WTC11 (cell line): ENCODE data around the gene ALDH16A1.

Source experiments
- CTCF ChIP-seq: fragments of 200-600 bp; IDR thresholded peaks from 2 replicates; pipeline ENCODE4 v1.8.0; 2022; ENCODE audit warnings: antibody characterized with exemption
- ETV6 ChIP-seq: sonication (generic); formaldehyde crosslinking; IDR thresholded peaks from 2 replicates; pipeline ENCODE4 v1.8.1; 2022; ENCODE audit warnings: mild to moderate bottlenecking, missing genetic modification reagents
- FOXJ3 ChIP-seq: sonication (generic); formaldehyde crosslinking; IDR thresholded peaks from 2 replicates; pipeline ENCODE4 v1.9.0; 2021; ENCODE audit warnings: missing genetic modification reagents, mild to moderate bottlenecking, borderline replicate concordance
- GABPB1 ChIP-seq: sonication (generic); formaldehyde crosslinking; IDR thresholded peaks from 2 replicates; pipeline ENCODE4 v1.8.1; 2023; ENCODE audit warnings: mild to moderate bottlenecking, missing genetic modification reagents
- IRF1 ChIP-seq: sonication (generic); formaldehyde crosslinking; IDR thresholded peaks from 2 replicates; pipeline ENCODE4 v1.8.0; 2023; ENCODE audit warnings: missing genetic modification reagents
- IRF2 ChIP-seq: sonication (generic); formaldehyde crosslinking; IDR thresholded peaks from 2 replicates; pipeline ENCODE4 v1.8.0; 2022; ENCODE audit warnings: low read depth, missing genetic modification reagents, borderline replicate concordance
- MAX ChIP-seq: sonication (generic); formaldehyde crosslinking; IDR thresholded peaks from 2 replicates; pipeline ENCODE4 v1.8.0; 2022; ENCODE audit warnings: mild to moderate bottlenecking, missing genetic modification reagents
- NR1H2 ChIP-seq: sonication (generic); formaldehyde crosslinking; IDR thresholded peaks from 2 replicates; pipeline ENCODE4 v1.9.0; 2021; ENCODE audit warnings: mild to moderate bottlenecking, moderate library complexity, missing genetic modification reagents
- NR2C2 ChIP-seq: sonication (generic); formaldehyde crosslinking; IDR thresholded peaks from 2 replicates; pipeline ENCODE4 v1.8.0; 2022; ENCODE audit warnings: mild to moderate bottlenecking, missing genetic modification reagents
- PRDM15 ChIP-seq: sonication (generic); formaldehyde crosslinking; IDR thresholded peaks from 2 replicates; pipeline ENCODE4 v1.8.0; 2022; ENCODE audit warnings: missing genetic modification reagents
- SP1 ChIP-seq: sonication (generic); formaldehyde crosslinking; conservative IDR thresholded peaks from 2 replicates; pipeline ENCODE4 v1.8.1; 2022; ENCODE audit warnings: missing genetic modification reagents
- TCF7 ChIP-seq: sonication (generic); formaldehyde crosslinking; IDR thresholded peaks from 2 replicates; pipeline ENCODE4 v1.8.0; 2022; ENCODE audit warnings: mild to moderate bottlenecking, low read depth, missing genetic modification reagents, moderate library complexity

- TF ChIP-seq SP1 (CRISPR knock-in tag): peak; percentile 49; the same call in 1 of the 2 replicates
- TF ChIP-seq IRF1 (CRISPR knock-in tag): no peak
- no peak for TF ChIP-seq ETV6
- TF ChIP-seq CTCF: peak; percentile 96
- no peak for TF ChIP-seq TCF7 (CRISPR knock-in tag)
- TF ChIP-seq MAX (CRISPR knock-in tag): no peak
- TF ChIP-seq GABPB1 (CRISPR knock-in tag): no peak
- TF ChIP-seq NR1H2: no peak
- TF ChIP-seq PRDM15 (CRISPR knock-in tag): no peak
- TF ChIP-seq FOXJ3 (CRISPR knock-in tag): no peak
- no peak for TF ChIP-seq NR2C2
- no peak for TF ChIP-seq IRF2
Measured at GRCh38 chr19:49473868-49474541, 21.0 kb downstream of the ALDH16A1 start, which contains the start of gene FLT3LG.
